Measurements from ENCODE around the gene CCDC57. TPM values are rescaled to one million over a fixed set of nuclear protein-coding genes. Genes with fewer than 3 reads are reported as not detected.

Gene CCDC57
- total RNA-seq, 1 experiment from 2014 or later: 36.6 TPM

DNA sequence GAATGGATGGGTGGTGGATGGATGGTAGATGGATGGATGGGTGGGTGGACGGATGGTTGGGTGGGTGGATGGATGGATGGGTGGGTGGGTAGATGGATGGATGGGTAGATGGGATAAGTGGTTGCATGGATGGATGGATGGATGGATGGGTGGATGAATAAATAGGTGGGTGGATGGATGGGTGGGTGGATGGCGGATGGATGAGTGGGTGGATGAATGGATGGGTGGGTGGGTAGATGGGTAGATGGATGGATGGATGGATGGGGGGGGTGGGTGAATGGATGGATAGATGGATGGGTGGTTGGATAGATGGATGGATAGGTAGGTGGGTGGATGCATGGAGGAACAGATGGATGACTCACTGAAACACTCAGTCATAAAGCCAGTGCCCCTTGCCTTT lies 63.6 kb downstream of the CCDC57 start:
- H3F3A ChIP-seq (ENCODE audit: low read length, unreplicated experiment): no peaks in the 10 kb centered on the region
- intact Hi-C loops (cut with micrococcal nuclease): no loop called here
- H3K36me3 ChIP-seq (ENCODE audit: low read depth, low read length): no peaks in the 10 kb centered on the region
- H3K27me3 ChIP-seq (ENCODE audit: low read length): no peaks in the 10 kb centered on the region
- no peak for ATAC-seq
- H2AFZ ChIP-seq (ENCODE audit: low read length): no peak overlapping the region
- no peak overlapping the region for H3K4me3 ChIP-seq (ENCODE audit: low read length)
- ChIA-PET POLR2A (ENCODE audit: unreplicated experiment) (no interaction called here), CTCF (no interaction called here)
- no peaks in the 10 kb centered on the region for H3K9me2 ChIP-seq (replicated peaks; ENCODE audit: low read length)
- no TSS peak for BruUV-seq (replicated peaks)
- H4K20me1 ChIP-seq (ENCODE audit: low read length): no peaks in the 10 kb centered on the region
- H3K79me2 ChIP-seq (ENCODE audit: low read length): no peaks in the 10 kb centered on the region
- no peaks in the 10 kb centered on the region for H3K9me3 ChIP-seq (ENCODE audit: low read length)
- no peak for DNase-seq
- H3K4me1 ChIP-seq (ENCODE audit: insufficient read depth, low read length): no peaks in the 10 kb centered on the region
- H3K4me2 ChIP-seq (ENCODE audit: low read length): no peak overlapping the region
- TF ChIP-seq, protein P1, sequence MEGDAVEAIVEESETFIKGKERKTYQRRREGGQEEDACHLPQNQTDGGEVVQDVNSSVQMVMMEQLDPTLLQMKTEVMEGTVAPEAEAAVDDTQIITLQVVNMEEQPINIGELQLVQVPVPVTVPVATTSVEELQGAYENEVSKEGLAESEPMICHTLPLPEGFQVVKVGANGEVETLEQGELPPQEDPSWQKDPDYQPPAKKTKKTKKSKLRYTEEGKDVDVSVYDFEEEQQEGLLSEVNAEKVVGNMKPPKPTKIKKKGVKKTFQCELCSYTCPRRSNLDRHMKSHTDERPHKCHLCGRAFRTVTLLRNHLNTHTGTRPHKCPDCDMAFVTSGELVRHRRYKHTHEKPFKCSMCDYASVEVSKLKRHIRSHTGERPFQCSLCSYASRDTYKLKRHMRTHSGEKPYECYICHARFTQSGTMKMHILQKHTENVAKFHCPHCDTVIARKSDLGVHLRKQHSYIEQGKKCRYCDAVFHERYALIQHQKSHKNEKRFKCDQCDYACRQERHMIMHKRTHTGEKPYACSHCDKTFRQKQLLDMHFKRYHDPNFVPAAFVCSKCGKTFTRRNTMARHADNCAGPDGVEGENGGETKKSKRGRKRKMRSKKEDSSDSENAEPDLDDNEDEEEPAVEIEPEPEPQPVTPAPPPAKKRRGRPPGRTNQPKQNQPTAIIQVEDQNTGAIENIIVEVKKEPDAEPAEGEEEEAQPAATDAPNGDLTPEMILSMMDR (conservative IDR thresholded peaks at IDR 0.05; ENCODE audit: low read depth, low read length): no peak
- no peak for TF ChIP-seq EZH2phosphoT487 (IDR thresholded peaks at IDR 0.05; ENCODE audit: borderline replicate concordance, low read length)
- TF ChIP-seq EZH2 (IDR thresholded peaks at IDR 0.05; ENCODE audit: low read length, unreplicated experiment): no peak
- H3K9ac ChIP-seq (ENCODE audit: low read length): no peak overlapping the region
- H3K27ac ChIP-seq (ENCODE audit: low read length): no peak overlapping the region

DNA sequence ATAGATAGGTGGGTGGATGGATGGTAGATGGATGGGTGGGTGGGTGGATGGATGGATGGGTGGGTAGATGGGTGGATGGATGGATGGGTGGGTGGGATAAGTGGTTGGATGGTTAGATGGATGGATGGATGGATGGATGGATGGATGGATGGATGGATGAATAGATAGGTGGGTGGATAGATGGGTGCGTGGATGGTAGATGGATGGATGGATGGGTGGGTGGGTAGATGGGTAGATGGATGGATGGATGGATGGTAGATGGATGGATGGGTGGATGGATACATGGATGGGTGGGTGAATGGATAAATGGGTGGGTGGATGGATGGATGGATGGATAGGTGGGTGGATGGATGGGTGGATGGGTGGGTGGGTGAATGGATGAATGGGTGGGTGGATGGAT lies 64.6 kb downstream of the CCDC57 start:
- TF ChIP-seq EZH2 (IDR thresholded peaks at IDR 0.05; ENCODE audit: low read length, unreplicated experiment): no peak
- TF ChIP-seq EZH2phosphoT487 (IDR thresholded peaks at IDR 0.05; ENCODE audit: borderline replicate concordance, low read length): no peak
- TF ChIP-seq, protein P1 (conservative IDR thresholded peaks at IDR 0.05; ENCODE audit: low read depth, low read length): no peak

DNA sequence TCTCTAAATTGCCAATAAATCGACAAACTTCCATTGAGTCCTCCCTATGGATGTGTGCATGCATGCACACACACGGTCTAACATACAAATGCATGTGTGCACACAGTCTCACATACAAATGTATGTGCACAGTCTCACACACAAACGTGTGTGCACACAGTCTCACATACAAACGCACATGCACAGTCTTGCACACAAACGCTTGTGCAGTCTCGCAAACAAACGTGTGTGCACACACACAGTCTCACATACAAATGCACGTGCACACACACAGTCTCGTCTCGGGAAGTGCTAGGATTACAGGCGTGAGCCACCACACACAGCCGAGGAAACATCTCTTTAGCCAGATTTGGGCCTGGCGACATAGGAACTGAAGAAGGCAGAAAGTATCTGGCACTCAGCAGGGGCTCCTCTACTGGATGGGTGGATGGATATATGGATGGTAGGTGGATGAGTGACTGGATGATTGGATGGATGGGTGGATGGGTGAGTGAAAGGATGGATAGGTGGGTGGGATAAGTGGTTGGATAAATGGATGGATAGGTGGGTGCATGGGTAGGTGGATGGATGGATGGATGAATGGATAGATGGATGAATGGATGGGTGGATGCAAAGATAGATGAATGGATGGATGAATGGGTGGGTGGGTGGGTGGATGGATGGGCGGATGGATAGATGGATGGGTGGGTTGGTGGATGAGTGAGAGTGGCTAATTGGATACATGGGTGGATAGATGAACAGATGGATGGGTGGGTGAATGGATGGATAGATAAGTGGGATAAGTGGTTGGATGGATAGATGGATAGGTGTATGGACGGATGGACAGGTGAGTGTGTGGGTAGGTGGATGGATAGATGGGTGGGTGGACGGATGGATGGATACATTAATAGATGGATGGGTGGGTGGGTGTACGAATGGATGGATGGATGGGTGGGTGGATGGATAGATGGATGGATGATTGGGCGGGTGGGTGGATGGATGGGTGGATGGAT lies 65.7 kb downstream of the CCDC57 start:
- no peak for ATAC-seq

More for the DNA sequence above, 64.6 kb downstream of the CCDC57 start:
- Histone ChIP-seq H3K36me3 (ENCODE audit: low read depth, low read length) (no peaks in the 10 kb centered on the region), H3K79me2 (ENCODE audit: low read length) (no peaks in the 10 kb centered on the region), H3K4me2 (ENCODE audit: low read length) (no peak overlapping the region), H2AFZ (ENCODE audit: low read length) (no peak overlapping the region), H3F3A (ENCODE audit: low read length, unreplicated experiment) (no peaks in the 10 kb centered on the region), H4K20me1 (ENCODE audit: low read length) (no peaks in the 10 kb centered on the region), H3K27ac (ENCODE audit: low read length) (no peak overlapping the region), H3K4me1 (ENCODE audit: insufficient read depth, low read length) (no peaks in the 10 kb centered on the region), H3K4me3 (ENCODE audit: low read length) (no peak overlapping the region), H3K27me3 (ENCODE audit: low read length) (no peaks in the 10 kb centered on the region), H3K9me3 (ENCODE audit: low read length) (no peaks in the 10 kb centered on the region), H3K9ac (ENCODE audit: low read length) (no peak overlapping the region), H3K9me2 (replicated peaks; ENCODE audit: low read length) (no peaks in the 10 kb centered on the region)
- no TSS peak for BruUV-seq (replicated peaks)
- CTCF ChIA-PET: no interaction called here
- DNase-seq (no peak), ATAC-seq (no peak)
- POLR2A ChIA-PET (ENCODE audit: unreplicated experiment): no interaction called here
- intact Hi-C loops (cut with micrococcal nuclease): no loop called here

More for the DNA sequence above, 65.7 kb downstream of the CCDC57 start:
- Histone ChIP-seq H3K79me2 (ENCODE audit: low read length) (no peaks in the 10 kb centered on the region), H3K4me1 (ENCODE audit: insufficient read depth, low read length) (no peaks in the 10 kb centered on the region), H3K27me3 (ENCODE audit: low read length) (no peaks in the 10 kb centered on the region), H3F3A (ENCODE audit: low read length, unreplicated experiment) (no peaks in the 10 kb centered on the region), H4K20me1 (ENCODE audit: low read length) (no peaks in the 10 kb centered on the region), H3K4me2 (ENCODE audit: low read length) (no peak overlapping the region), H3K27ac (ENCODE audit: low read length) (no peak overlapping the region), H3K9me2 (replicated peaks; ENCODE audit: low read length) (no peaks in the 10 kb centered on the region), H2AFZ (ENCODE audit: low read length) (no peak overlapping the region), H3K4me3 (ENCODE audit: low read length) (no peak overlapping the region), H3K36me3 (ENCODE audit: low read depth, low read length) (no peaks in the 10 kb centered on the region), H3K9ac (ENCODE audit: low read length) (no peak overlapping the region), H3K9me3 (ENCODE audit: low read length) (no peaks in the 10 kb centered on the region)
- intact Hi-C loops (cut with micrococcal nuclease): no loop called here
- ChIA-PET CTCF (no interaction called here), POLR2A (ENCODE audit: unreplicated experiment) (no interaction called here)
- TF ChIP-seq EZH2phosphoT487 (IDR thresholded peaks at IDR 0.05; ENCODE audit: borderline replicate concordance, low read length) (no peak), EZH2 (IDR thresholded peaks at IDR 0.05; ENCODE audit: low read length, unreplicated experiment) (no peak)
- TF ChIP-seq, protein P1 (conservative IDR thresholded peaks at IDR 0.05; ENCODE audit: low read depth, low read length): no peak
- BruUV-seq (replicated peaks): no TSS peak
- DNase-seq: no peak
